ENCODE measurements around the gene OSTM1. TPM values are rescaled to one million over a fixed set of nuclear protein-coding genes. Genes with fewer than 3 reads are reported as not detected.

The OSTM1 gene
- total and polyA plus RNA-seq, 2 of the 13 experiments (the other 11 are each of a cell fraction or from before 2014, with no cell fraction given): 8.7 to 20.5 TPM

DNA sequence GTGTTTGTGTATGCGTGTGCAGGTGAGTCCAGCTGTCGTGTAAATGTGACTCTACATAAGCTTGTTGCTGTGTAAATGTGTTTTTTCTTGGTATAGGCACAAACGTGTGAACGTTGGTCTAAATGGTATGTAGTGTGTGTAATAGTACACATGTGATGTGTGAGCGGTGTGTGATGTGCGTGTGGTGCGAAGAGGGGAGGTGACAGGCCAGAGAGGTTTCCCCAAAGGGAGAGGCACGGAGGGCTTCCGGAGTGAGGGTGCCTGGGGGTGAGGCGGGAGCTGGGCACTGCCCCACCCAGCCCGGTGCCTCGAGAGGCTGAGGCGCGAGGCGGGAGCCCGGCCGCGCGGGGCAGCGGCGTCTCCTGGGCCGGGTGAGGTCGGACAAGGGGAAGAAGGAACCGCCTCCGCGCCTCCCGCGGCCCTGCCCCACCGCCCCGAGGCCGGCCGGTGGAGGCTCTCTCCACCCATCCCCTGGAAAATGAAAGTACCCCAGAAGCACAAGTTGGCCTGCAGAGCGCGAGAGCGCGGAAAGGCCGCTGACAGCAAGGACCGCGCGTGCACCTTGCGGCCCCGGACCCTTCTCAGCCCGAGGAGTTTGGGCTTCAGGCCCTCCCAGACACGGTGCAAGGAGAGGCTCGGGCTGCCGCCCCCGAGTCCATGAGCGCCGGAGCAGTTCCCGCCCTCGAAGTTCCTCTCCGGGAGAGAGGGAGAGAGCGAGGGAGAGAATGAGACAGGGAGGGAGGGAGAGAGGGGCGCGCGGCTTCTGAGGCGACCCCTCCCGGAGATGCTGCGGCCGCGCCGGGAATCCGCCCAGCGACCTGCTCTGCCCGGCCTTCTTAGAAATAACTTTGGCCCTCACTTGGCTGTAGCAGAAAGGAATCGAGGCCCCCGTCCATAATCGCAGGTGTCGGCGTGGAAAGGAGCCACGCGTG is 43.2 kb upstream of the OSTM1 start (continued):
- TF ChIP-seq, protein P1, sequence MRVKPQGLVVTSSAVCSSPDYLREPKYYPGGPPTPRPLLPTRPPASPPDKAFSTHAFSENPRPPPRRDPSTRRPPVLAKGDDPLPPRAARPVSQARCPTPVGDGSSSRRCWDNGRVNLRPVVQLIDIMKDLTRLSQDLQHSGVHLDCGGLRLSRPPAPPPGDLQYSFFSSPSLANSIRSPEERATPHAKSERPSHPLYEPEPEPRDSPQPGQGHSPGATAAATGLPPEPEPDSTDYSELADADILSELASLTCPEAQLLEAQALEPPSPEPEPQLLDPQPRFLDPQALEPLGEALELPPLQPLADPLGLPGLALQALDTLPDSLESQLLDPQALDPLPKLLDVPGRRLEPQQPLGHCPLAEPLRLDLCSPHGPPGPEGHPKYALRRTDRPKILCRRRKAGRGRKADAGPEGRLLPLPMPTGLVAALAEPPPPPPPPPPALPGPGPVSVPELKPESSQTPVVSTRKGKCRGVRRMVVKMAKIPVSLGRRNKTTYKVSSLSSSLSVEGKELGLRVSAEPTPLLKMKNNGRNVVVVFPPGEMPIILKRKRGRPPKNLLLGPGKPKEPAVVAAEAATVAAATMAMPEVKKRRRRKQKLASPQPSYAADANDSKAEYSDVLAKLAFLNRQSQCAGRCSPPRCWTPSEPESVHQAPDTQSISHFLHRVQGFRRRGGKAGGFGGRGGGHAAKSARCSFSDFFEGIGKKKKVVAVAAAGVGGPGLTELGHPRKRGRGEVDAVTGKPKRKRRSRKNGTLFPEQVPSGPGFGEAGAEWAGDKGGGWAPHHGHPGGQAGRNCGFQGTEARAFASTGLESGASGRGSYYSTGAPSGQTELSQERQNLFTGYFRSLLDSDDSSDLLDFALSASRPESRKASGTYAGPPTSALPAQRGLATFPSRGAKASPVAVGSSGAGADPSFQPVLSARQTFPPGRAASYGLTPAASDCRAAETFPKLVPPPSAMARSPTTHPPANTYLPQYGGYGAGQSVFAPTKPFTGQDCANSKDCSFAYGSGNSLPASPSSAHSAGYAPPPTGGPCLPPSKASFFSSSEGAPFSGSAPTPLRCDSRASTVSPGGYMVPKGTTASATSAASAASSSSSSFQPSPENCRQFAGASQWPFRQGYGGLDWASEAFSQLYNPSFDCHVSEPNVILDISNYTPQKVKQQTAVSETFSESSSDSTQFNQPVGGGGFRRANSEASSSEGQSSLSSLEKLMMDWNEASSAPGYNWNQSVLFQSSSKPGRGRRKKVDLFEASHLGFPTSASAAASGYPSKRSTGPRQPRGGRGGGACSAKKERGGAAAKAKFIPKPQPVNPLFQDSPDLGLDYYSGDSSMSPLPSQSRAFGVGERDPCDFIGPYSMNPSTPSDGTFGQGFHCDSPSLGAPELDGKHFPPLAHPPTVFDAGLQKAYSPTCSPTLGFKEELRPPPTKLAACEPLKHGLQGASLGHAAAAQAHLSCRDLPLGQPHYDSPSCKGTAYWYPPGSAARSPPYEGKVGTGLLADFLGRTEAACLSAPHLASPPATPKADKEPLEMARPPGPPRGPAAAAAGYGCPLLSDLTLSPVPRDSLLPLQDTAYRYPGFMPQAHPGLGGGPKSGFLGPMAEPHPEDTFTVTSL (CRISPR knock-in tag; IDR thresholded peaks at IDR 0.05; ENCODE audit: borderline replicate concordance): no peak
- TF ChIP-seq NFYB (CRISPR knock-in tag; IDR thresholded peaks at IDR 0.05): no peak
- no peak for TF ChIP-seq ZNF652 (CRISPR knock-in tag; IDR thresholded peaks at IDR 0.05; ENCODE audit: borderline replicate concordance, low read depth)
- TF ChIP-seq, protein P2, sequence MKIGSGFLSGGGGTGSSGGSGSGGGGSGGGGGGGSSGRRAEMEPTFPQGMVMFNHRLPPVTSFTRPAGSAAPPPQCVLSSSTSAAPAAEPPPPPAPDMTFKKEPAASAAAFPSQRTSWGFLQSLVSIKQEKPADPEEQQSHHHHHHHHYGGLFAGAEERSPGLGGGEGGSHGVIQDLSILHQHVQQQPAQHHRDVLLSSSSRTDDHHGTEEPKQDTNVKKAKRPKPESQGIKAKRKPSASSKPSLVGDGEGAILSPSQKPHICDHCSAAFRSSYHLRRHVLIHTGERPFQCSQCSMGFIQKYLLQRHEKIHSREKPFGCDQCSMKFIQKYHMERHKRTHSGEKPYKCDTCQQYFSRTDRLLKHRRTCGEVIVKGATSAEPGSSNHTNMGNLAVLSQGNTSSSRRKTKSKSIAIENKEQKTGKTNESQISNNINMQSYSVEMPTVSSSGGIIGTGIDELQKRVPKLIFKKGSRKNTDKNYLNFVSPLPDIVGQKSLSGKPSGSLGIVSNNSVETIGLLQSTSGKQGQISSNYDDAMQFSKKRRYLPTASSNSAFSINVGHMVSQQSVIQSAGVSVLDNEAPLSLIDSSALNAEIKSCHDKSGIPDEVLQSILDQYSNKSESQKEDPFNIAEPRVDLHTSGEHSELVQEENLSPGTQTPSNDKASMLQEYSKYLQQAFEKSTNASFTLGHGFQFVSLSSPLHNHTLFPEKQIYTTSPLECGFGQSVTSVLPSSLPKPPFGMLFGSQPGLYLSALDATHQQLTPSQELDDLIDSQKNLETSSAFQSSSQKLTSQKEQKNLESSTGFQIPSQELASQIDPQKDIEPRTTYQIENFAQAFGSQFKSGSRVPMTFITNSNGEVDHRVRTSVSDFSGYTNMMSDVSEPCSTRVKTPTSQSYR (CRISPR knock-in tag; IDR thresholded peaks at IDR 0.05; ENCODE audit: borderline replicate concordance): no peak
- no peak for TF ChIP-seq ATF7 (IDR thresholded peaks at IDR 0.05)
- no peak for TF ChIP-seq ATF7 (CRISPR knock-in tag; IDR thresholded peaks at IDR 0.05)
- TF ChIP-seq POLR2A (IDR thresholded peaks at IDR 0.05; ENCODE audit: insufficient read depth in 1 of 2, low read depth in 2 of 2, low read length in 2 of 2): no peak
- no peak for TF ChIP-seq MEIS1 (CRISPR knock-in tag; IDR thresholded peaks at IDR 0.05; ENCODE audit: borderline replicate concordance)
- TF ChIP-seq SP2 (CRISPR knock-in tag; IDR thresholded peaks at IDR 0.05): no peak
- no peak for TF ChIP-seq NONO (IDR thresholded peaks at IDR 0.05)
- TF ChIP-seq NONO (CRISPR knock-in tag; conservative IDR thresholded peaks at IDR 0.05): no peak
- no peak for TF ChIP-seq RAD21 (CRISPR knock-in tag; IDR thresholded peaks at IDR 0.05)
- TF ChIP-seq ZNF547 (CRISPR knock-in tag; IDR thresholded peaks at IDR 0.05): peak; percentile 65; the same call in 1 of the 2 replicates
- TF ChIP-seq, protein P3, sequence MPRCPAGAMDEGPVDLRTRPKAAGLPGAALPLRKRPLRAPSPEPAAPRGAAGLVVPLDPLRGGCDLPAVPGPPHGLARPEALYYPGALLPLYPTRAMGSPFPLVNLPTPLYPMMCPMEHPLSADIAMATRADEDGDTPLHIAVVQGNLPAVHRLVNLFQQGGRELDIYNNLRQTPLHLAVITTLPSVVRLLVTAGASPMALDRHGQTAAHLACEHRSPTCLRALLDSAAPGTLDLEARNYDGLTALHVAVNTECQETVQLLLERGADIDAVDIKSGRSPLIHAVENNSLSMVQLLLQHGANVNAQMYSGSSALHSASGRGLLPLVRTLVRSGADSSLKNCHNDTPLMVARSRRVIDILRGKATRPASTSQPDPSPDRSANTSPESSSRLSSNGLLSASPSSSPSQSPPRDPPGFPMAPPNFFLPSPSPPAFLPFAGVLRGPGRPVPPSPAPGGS (CRISPR knock-in tag; IDR thresholded peaks at IDR 0.05): no peak
- TF ChIP-seq CCAR2 (optimal IDR thresholded peaks at IDR 0.05; ENCODE audit: low read depth, low read length): no peak
- TF ChIP-seq, protein P4, sequence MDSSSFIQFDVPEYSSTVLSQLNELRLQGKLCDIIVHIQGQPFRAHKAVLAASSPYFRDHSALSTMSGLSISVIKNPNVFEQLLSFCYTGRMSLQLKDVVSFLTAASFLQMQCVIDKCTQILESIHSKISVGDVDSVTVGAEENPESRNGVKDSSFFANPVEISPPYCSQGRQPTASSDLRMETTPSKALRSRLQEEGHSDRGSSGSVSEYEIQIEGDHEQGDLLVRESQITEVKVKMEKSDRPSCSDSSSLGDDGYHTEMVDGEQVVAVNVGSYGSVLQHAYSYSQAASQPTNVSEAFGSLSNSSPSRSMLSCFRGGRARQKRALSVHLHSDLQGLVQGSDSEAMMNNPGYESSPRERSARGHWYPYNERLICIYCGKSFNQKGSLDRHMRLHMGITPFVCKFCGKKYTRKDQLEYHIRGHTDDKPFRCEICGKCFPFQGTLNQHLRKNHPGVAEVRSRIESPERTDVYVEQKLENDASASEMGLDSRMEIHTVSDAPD (CRISPR knock-in tag; IDR thresholded peaks at IDR 0.05): no peak
